ENCODE results near the gene SYNE1. TPM values are rescaled to one million over a fixed set of nuclear protein-coding genes. Genes with fewer than 3 reads are reported as not detected.
A peak's percentile ranks its signal among the peaks of the same experiment; 100 is the strongest.

The SYNE1 gene
- total RNA-seq, 1 experiment from 2014 or later, result 40.0 TPM

GRCh38 chr6:152314483-152314832 lies 322.7 kb downstream of the SYNE1 start:
- DNase-seq (ENCODE audit: low read depth), result no peak

- no peak for DNase-seq (ENCODE audit: low read depth)
Observed at GRCh38 chr6:152313542-152314482, 323.4 kb downstream of the SYNE1 start.

GRCh38 chr6:152312434-152312833 lies 324.7 kb downstream of the SYNE1 start:
- DNase-seq (ENCODE audit: low read depth), result no peak

- DNase-seq (ENCODE audit: low read depth), result no peak
Observed at GRCh38 chr6:152310371-152310954, 326.7 kb downstream of the SYNE1 start.

- DNase-seq (ENCODE audit: low read depth), result no peak
Observed at GRCh38 chr6:152309648-152310047, 327.5 kb downstream of the SYNE1 start.

- no peak for DNase-seq (ENCODE audit: low read depth)
Observed at GRCh38 chr6:152309006-152309405, 328.2 kb downstream of the SYNE1 start.

GRCh38 chr6:152308306-152308705 lies 328.9 kb downstream of the SYNE1 start:
- DNase-seq (ENCODE audit: low read depth), result no peak

GRCh38 chr6:152305672-152306071 lies 331.5 kb downstream of the SYNE1 start:
- DNase-seq (ENCODE audit: low read depth), result no peak

- DNase-seq (ENCODE audit: low read depth), result peak; percentile 89
Observed at GRCh38 chr6:152301765-152302568, 335.2 kb downstream of the SYNE1 start.

GRCh38 chr6:152301021-152301764 lies 336.0 kb downstream of the SYNE1 start:
- DNase-seq (ENCODE audit: low read depth), result no peak

- DNase-seq (ENCODE audit: low read depth), result no peak
Observed at GRCh38 chr6:152300517-152300916, 336.6 kb downstream of the SYNE1 start.

GRCh38 chr6:152298848-152299735 lies 338.1 kb downstream of the SYNE1 start:
- DNase-seq (ENCODE audit: low read depth), result no peak

- no peak for DNase-seq (ENCODE audit: low read depth)
Observed at GRCh38 chr6:152298055-152298647, 339.0 kb downstream of the SYNE1 start.

- DNase-seq (ENCODE audit: low read depth), result no peak
Observed at GRCh38 chr6:152296648-152297376, 340.4 kb downstream of the SYNE1 start.

- no peak for DNase-seq (ENCODE audit: low read depth)
Observed at GRCh38 chr6:152295920-152296319, 341.2 kb downstream of the SYNE1 start.

- peak; percentile 83 for DNase-seq (ENCODE audit: low read depth)
Observed at GRCh38 chr6:152295346-152295745, 341.8 kb downstream of the SYNE1 start.

GRCh38 chr6:152293404-152293803 lies 343.8 kb downstream of the SYNE1 start:
- DNase-seq (ENCODE audit: low read depth), result peak; percentile 10

GRCh38 chr6:152292555-152292954 lies 344.6 kb downstream of the SYNE1 start:
- DNase-seq (ENCODE audit: low read depth), result no peak

- no peak for DNase-seq (ENCODE audit: low read depth)
Observed at GRCh38 chr6:152290693-152291092, 346.5 kb downstream of the SYNE1 start.

Measured in RPMI7951 (cell line).